HG02884 (cell line): ENCODE measurements around the gene MLANA.

Experiments
- ATAC-seq: cut with Tn5 transposase; IDR thresholded peaks from one replicate; pipeline ENCODE4 v1.9.1; 2021; ENCODE audit warnings: mild to moderate bottlenecking, moderate library complexity; ENCODE audit not compliant: unreplicated experiment

The MLANA gene

DNA sequence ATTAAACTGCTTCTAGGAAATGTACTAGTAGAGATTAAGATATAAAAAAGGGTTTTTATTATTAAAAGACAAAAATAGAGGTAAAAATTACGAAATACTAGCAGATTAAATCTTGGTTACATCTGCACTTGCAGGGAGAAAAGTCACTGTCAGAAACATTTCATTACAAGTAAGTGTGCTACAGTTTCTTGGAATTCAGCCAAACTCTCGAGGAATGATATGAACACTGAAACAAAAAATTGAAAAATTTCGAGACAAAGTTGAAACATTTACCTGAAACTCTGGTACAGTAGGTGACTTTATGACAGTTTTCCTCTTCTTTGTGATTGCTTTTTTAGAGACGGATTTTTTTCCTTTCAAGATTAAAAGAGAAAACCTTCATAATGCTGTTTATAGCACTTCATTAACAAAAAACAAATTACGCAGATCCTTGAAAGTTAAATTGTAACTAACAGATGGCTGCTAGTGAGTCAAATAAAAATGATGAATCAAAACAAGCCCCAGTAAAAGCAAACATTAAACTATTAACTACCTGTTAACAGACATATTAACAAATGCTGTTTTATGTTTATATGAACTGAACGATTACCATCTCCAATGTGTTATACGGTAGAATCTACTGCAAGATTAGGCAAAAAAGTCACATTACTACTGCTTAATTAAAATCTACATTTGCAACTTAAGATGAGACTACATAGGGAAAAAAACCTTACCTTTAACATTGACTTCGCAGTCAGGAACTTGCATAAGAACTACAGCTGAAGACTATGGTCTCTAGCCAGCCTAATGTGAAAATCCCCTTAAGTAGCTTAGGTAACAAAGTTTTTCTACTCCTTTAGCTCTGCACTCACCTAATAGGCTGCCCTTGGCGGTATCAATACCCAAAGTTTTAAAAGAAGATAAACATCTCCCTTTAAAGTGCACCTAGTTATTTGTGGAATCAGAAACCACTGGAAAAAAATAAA lies 63.3 kb downstream of the MLANA start:
- ATAC-seq = no peak

- ATAC-seq = no peak
Observed at GRCh38 chr9:5957166-5957565, 66.5 kb downstream of the MLANA start.

DNA sequence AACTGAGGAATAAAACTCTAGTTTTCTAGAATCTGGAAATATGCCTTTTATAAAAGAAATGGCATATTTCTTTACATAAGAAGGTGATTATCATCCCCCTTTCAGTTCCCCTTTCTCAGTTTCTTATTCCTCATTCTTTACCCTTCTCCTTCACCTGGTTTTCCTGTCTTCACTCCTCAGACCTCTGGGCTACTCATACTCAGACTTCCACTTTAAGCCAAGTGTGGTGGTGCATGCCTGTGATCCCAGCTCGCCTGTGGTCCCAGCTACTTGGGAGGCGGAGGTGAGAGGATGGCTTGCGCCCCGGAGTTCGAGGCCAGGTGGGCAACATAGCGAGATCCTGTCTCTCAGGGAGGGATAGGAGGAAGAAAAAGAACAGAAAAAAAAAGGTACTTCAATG lies 67.6 kb downstream of the MLANA start:
- ATAC-seq = no peak
